HEK293T (cell line): ENCODE measurements around the gene ADCY2.

Source experiments
- CTBP1 ChIP-seq: fragments of 450-650 bp; IDR thresholded peaks from 2 replicates; pipeline ENCODE4 v1.6.1; 2016; ENCODE audit warnings: borderline replicate concordance
- FOXK2 ChIP-seq: fragments of 450-650 bp; IDR thresholded peaks from 2 replicates; pipeline ENCODE4 v1.6.1; 2016; ENCODE audit warnings: mild to moderate bottlenecking
- NFRKB ChIP-seq: fragments of 450-650 bp; IDR thresholded peaks from 2 replicates; pipeline ENCODE4 v1.6.1; 2016; ENCODE audit warnings: mild to moderate bottlenecking, moderate library complexity
- SP1 ChIP-seq: fragments of 450-650 bp; IDR thresholded peaks from 2 replicates; pipeline ENCODE4 v1.6.1; 2017
- SUZ12 ChIP-seq: fragments of 450-650 bp; IDR thresholded peaks from 2 replicates; pipeline ENCODE4 v1.6.1; 2016; ENCODE audit warnings: mild to moderate bottlenecking

GRCh38 chr5:7808998-7809397 lies 413.1 kb downstream of the ADCY2 start:
- no peak for TF ChIP-seq SUZ12
- no peak for TF ChIP-seq SP1
- TF ChIP-seq NFRKB, result no peak
- no peak for TF ChIP-seq CTBP1
- no peak for TF ChIP-seq FOXK2
